Kidney epithelial cell (primary cell): Measurements from ENCODE around the gene MDM1. TPM values are rescaled to one million over a fixed set of nuclear protein-coding genes. Genes with fewer than 3 reads are reported as not detected.

Experiments
- DNase-seq: peaks from one replicate; pipeline ENCODE4 v3.0.0-alpha.2; 2010; ENCODE audit warnings: low read depth
- H3K27me3 ChIP-seq: 2 replicates; pipeline ENCODE4 v1.6.0; 2011; ENCODE audit warnings: low read length; ENCODE audit not compliant: control insufficient read depth, insufficient read depth
- H3K36me3 ChIP-seq: 2 replicates; pipeline ENCODE4 v1.5.1; 2011; ENCODE audit warnings: low read length; ENCODE audit not compliant: control insufficient read depth, insufficient read depth
- H3K4me3 ChIP-seq: 2 replicates; pipeline ENCODE4 v1.5.1; 2011; ENCODE audit warnings: low read depth, mild to moderate bottlenecking, control low read depth, low read length
- total RNA-seq: library from RNA; depleted of rRNA; stranded (reverse); fragments of >200 nt; gene quantifications from 2 replicates; pipeline ENCODE4 v1.2.3, GENCODE V29; 2015
- TF ChIP-seq, protein P1 (sequence below): IDR thresholded peaks from 2 replicates; pipeline ENCODE4 v1.5.1; 2011; ENCODE audit warnings: mild to moderate bottlenecking, moderate library complexity, low read length, control low read depth, inconsistent platforms; ENCODE audit not compliant: insufficient read depth, poor library complexity, severe bottlenecking

Gene MDM1
- total RNA-seq, 1 donor from 2014 or later, result 7.4 TPM

DNA sequence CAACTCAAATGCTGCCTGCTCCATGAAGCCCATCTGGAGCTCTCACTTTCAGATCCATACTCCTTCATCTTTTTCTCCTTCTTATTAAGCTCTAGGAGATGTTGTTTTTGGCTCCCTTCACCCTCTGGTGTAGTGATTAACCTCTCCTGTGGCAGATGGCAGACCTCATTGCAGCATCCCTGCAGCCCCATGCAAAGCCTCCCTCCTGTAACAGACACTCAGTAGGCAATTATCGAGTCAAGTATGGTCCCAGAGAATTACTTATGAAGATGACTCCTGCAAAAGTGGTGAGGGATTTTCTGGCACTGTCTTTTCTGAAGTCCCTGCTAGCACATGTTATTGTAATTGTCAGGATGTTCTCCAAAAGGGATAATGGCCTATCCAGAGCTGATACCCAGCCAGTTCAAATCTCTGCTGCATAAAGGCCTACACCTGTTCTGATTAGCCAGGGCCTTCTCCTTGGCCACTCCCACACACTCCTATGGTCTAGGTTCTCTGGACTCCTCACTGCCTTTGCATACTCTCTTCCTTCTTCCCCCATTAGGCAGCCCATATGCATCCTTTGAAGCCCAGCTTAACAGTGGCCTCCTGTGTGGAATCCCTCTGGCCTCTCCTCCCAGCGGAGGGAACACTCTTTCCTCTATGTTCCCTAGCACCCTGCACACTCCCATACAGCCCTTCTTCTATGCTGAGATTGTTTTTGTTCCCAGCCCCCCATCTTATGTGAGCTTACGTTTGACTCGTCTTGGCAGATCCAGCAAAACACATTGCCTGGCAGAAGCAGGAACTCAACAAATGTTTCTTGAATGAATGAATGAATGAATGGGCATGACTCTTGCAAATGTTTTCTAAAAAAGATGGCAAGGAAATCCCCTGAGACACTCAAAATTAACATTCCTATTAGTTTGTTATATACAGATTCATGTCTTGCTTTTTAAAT, 43.9 kb upstream of the MDM1 start:
- H3K36me3 ChIP-seq, result no peaks in the 10 kb centered on the region
- no peaks in the 10 kb centered on the region for H3K27me3 ChIP-seq
- no peak for DNase-seq
- no peak overlapping the region for H3K4me3 ChIP-seq
- TF ChIP-seq, protein P1, sequence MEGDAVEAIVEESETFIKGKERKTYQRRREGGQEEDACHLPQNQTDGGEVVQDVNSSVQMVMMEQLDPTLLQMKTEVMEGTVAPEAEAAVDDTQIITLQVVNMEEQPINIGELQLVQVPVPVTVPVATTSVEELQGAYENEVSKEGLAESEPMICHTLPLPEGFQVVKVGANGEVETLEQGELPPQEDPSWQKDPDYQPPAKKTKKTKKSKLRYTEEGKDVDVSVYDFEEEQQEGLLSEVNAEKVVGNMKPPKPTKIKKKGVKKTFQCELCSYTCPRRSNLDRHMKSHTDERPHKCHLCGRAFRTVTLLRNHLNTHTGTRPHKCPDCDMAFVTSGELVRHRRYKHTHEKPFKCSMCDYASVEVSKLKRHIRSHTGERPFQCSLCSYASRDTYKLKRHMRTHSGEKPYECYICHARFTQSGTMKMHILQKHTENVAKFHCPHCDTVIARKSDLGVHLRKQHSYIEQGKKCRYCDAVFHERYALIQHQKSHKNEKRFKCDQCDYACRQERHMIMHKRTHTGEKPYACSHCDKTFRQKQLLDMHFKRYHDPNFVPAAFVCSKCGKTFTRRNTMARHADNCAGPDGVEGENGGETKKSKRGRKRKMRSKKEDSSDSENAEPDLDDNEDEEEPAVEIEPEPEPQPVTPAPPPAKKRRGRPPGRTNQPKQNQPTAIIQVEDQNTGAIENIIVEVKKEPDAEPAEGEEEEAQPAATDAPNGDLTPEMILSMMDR, result no peak

DNA sequence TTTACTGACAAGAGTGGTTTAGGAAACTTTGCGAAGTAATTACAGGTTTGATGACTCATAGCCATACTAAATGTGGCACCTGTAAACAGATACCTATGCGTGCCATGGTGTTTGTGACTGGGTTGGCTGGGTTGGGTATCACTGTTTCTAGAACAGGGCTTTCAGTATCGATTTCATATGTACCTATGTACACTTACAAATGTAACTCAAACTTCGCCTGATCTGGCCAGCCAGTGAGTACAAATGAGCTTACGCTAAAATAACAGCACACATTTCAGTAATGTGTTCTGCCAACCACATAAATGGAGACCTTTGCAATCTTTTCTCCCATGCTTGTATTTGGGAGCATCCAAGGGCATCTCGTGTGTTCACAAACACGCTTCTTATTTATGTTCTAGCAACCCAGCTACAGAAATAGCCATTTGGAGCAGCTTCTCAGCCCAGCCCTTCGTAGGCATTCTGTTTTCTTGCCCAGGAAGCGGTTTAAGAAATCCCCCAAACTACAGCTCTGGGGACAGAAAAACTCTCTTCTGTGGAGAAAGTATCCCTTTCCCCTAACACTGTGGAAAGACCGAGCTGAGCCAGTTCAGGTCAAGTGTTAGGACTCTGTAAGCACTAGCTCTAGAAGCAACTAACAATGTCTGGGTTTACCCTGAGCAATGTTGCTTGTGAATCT, 42.3 kb upstream of the MDM1 start:
- no peak for DNase-seq
- TF ChIP-seq, protein P1, result no peak
- H3K36me3 ChIP-seq, result no peaks in the 10 kb centered on the region
- H3K4me3 ChIP-seq, result no peak overlapping the region
- no peaks in the 10 kb centered on the region for H3K27me3 ChIP-seq

DNA sequence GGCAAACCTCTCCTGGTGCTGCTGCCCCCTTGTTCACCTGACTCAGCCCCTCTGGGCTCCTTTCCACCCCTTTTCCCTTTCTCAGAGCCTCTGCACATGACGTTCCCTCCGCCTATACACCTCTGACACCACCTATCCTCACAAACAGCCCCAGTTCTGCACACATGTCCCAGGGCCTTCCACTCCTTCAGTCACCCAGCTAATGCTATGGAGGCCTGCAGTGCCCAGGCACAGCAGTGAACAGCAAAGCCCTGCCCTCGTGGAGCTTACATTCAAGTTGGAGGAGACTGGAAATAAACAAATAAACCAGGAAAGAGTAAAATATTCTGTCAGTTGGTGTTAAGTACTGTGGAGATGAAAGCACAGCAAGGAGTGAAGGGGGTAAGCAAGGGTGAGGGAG, 38.5 kb upstream of the MDM1 start:
- no peaks in the 10 kb centered on the region for H3K27me3 ChIP-seq
- no peaks in the 10 kb centered on the region for H3K36me3 ChIP-seq
- no peak for DNase-seq
- no peak overlapping the region for H3K4me3 ChIP-seq
- TF ChIP-seq, protein P1, result no peak

DNA sequence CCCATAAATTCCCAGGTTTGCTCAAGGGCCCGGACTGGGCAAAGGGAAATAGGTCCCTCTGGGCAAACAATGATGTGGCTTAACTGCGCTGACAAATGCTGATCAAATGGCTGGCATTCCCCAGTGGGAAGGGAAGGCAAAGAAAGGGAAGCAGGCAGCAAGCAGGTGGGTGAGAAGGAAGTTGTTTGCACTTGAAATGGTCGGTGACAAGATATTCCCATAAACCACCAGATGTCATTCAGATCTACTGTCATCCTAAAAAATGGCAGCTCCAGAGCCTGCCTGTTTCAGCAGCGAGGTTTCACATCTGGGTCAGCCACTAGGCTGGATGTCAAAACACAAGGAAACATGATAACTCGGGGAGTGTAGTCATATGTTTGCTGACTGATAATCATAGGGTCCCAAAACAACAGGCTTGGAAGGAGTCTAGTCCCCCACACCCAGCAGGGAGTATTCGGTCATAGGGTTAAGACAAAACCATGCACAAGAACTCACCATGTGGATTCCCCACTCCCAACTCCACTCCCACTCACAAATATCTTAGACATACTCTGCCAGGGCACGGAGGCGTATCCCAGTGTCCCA, 37.9 kb upstream of the MDM1 start:
- no peak for DNase-seq
- H3K4me3 ChIP-seq, result no peak overlapping the region
- H3K27me3 ChIP-seq, result no peaks in the 10 kb centered on the region
- TF ChIP-seq, protein P1, result no peak
- no peaks in the 10 kb centered on the region for H3K36me3 ChIP-seq

DNA sequence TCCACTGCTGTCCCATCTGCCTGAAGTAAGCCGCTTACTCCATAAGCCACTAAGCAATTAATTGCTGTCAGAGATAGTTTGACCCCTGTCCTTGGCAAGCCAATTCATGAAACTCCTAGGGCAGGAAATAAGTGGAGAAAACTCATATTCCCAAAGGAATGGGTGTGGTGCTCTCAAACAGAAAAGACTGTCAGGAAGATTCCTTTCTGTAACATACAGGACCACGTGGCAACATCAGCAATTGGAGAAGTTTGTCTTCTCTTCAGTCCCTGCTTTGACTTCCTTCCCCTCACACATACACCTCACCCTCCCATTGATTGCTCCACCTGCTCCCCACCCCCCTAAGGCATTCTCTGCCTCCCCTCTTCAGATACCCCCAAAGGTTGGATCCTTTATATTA, 36.2 kb upstream of the MDM1 start:
- TF ChIP-seq, protein P1, result no peak
- H3K27me3 ChIP-seq, result no peaks in the 10 kb centered on the region
- no peak for DNase-seq
- no peaks in the 10 kb centered on the region for H3K36me3 ChIP-seq
- no peak overlapping the region for H3K4me3 ChIP-seq
